ENCODE results near the gene SH3GL2. TPM values are rescaled to one million over a fixed set of nuclear protein-coding genes. Genes with fewer than 3 reads are reported as not detected.

SH3GL2 gene
- total RNA-seq, 1 experiment from 2014 or later: not detected

GRCh38 chr9:17800418-17800817, 221.6 kb downstream of the SH3GL2 start:
- in situ Hi-C loops (cut with HindIII; ENCODE audit: low pct_unique_long_range_greater_than_20kb, low sequenced_read_pairs): no loop called here
- Histone ChIP-seq H3K27ac (ENCODE audit: low read length) (no peak overlapping the region), H3K36me3 (ENCODE audit: control insufficient read depth, insufficient read depth, low read length) (no peaks in the 10 kb centered on the region), H3K4me3 (ENCODE audit: low read depth in 2 of 2, low read length in 2 of 2) (no peak overlapping the region), H3K27me3 (ENCODE audit: control insufficient read depth, insufficient read depth, low read length) (no peaks in the 10 kb centered on the region), H3K4me1 (ENCODE audit: control insufficient read depth, insufficient read depth, low read length) (no peaks in the 10 kb centered on the region), H3K9me3 (ENCODE audit: control insufficient read depth, insufficient read depth, low read depth, low read length) (no peaks in the 10 kb centered on the region)
- no TSS peak for BruUV-seq (replicated peaks)
- ATAC-seq (no peak), DNase-seq (ENCODE audit: low read depth, low spot score) (no peak)
- no peak for TF ChIP-seq CTCF (IDR thresholded peaks at IDR 0.05)
- TF ChIP-seq POLR2AphosphoS5 (IDR thresholded peaks at IDR 0.05; ENCODE audit: low read depth, low read length): no peak
- no peak for TF ChIP-seq TCF7L2 (IDR thresholded peaks at IDR 0.05; ENCODE audit: low read depth, low read length)
- no peak for TF ChIP-seq REST (IDR thresholded peaks at IDR 0.05; ENCODE audit: insufficient read depth in 1 of 2, low read depth in 2 of 2, low read length in 1 of 2)
- TF ChIP-seq SIN3A (IDR thresholded peaks at IDR 0.05; ENCODE audit: borderline replicate concordance, insufficient read depth, low read depth, low read length): no peak
- POLR2A ChIA-PET: no interaction called here
- CTCF ChIA-PET: no interaction called here
- intact Hi-C loops (cut with micrococcal nuclease; ENCODE audit: unreplicated experiment): loop anchor here (5.0 kb wide), 1 partner anchor 268 kb away; no protein-coding TSS in a partner anchor

DNA sequence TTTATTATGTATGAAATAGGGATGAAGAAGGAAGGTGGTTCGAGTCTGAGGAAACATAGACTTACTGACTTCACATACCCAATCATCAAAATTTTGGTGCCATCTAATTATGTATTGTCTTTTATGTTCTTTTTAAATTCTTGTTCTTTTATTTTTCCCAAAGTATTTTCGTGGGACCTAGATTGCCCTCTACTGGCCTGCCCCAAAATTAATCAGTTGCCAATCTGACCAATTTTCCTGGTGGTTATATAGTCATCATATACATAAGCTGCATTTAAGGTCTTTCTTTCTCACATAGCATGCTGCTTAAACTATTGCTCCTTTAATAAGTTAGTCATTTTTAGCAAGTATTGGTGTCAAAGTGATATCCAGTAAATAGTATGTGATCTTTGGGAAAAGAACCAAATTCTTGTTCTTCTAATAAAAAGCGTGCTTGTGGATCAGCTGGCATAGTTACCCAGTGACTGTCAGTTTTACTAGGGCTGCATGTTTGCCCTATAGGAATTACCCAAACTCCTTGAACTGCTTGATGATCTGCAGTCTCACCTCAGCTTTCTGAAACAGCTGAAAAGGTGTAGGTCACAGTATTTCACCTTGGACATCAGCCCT, 223.5 kb downstream of the SH3GL2 start:
- POLR2A ChIA-PET: no interaction called here
- TF ChIP-seq CTCF (IDR thresholded peaks at IDR 0.05) (peak; percentile 23; the same call in 1 of the 2 replicates), SIN3A (IDR thresholded peaks at IDR 0.05; ENCODE audit: borderline replicate concordance, insufficient read depth, low read depth, low read length) (no peak)
- H3K4me1 ChIP-seq (ENCODE audit: control insufficient read depth, insufficient read depth, low read length): no peaks in the 10 kb centered on the region
- no peaks in the 10 kb centered on the region for H3K9me3 ChIP-seq (ENCODE audit: control insufficient read depth, insufficient read depth, low read depth, low read length)
- intact Hi-C loops (cut with micrococcal nuclease; ENCODE audit: unreplicated experiment): loop anchor here (5.0 kb wide), 1 partner anchor 270 kb away; no protein-coding TSS in a partner anchor
- ATAC-seq (no peak), DNase-seq (ENCODE audit: low read depth, low spot score) (no peak)
- no peak overlapping the region for H3K4me3 ChIP-seq (ENCODE audit: low read depth in 2 of 2, low read length in 2 of 2)
- in situ Hi-C loops (cut with HindIII; ENCODE audit: low pct_unique_long_range_greater_than_20kb, low sequenced_read_pairs): no loop called here
- H3K27me3 ChIP-seq (ENCODE audit: control insufficient read depth, insufficient read depth, low read length): no peaks in the 10 kb centered on the region
- CTCF ChIA-PET: no interaction called here
- H3K27ac ChIP-seq (ENCODE audit: low read length): no peak overlapping the region
- H3K36me3 ChIP-seq (ENCODE audit: control insufficient read depth, insufficient read depth, low read length): no peaks in the 10 kb centered on the region
- no TSS peak for BruUV-seq (replicated peaks)

All from Panc1 (cell line).